ENCODE results near the gene S100PBP.

The S100PBP gene

DNA sequence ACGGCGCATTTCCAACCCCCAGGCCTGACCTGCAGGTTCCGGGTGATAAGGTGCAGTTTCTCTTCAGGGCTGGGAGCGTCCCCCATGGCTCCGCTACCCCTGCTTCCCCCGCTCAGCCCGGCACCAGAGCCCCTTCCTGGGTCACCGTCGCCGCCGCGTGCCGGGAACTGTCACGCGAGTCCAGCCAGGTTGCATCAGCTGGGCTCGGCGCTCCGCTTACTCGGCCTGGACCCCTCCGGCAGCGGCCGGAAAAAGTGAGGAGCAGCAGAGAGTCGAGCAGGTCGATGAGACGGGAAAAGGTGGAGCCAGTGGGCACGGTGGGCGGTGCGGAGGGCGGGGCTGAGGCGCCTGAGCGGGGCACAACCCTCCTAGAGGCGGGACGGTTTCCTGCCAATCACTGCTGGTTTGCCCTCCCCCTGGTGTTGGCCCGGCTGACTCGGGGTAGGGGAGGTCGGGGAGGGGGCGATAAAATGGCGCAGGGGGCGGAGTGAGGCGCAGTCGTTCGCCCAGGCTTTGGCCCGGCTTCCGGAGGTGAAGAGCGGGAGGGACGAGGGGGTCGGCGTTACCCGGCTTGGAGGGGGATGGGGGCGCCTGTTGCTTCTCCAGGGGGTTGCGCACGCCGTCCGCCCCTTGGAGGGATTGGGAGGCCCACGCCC is at the start of gene S100PBP, which contains the start of gene YARS1:
Gene S100PBP (plus strand): TSS at position 495 of the 656 bp plus-strand sequence. CDS start 8,447 bp downstream, outside the sequence.
Gene YARS1 (minus strand): TSS at position 200 of the 656 bp plus-strand sequence. CDS start 114 bp downstream, at position 86.
- in situ Hi-C loops (cut with MboI; ENCODE audit: low sequenced_read_pairs), result no loop called here

DNA sequence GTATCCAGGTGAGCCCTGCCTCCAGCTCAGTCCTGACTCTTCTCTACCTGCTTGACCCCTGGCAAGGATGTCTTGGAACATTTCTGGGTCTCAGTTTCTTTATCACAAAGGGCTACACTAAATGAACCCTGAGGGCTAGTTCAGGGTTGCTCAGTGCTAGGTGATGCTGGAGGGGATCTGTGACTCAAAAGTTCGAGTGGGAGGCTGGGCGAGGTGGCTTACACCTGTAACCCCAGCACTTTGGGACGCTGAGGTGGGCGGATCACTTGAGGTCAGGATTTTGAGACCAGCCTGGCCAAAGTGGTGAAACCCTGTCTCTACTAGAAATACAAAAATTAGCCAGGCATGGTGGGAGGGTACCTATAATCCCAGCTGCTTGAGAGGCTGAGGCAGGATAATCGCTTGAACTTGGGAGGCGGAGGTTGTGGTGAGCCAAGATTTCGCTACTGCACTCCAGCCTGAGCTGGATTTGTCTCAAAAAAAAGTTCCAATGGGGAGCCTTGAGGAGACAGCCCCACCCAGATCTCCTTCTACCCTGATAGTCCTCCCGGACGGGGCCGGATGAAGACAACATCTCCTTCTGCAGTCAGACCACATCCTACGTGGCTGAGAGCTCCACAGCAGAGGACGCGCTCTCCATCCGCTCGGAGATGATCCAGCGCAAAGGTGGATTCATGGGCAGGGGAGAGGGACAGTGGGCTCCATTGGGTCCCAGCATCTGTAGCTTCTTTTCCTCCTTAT is 49.2 kb upstream of the S100PBP start:
- in situ Hi-C loops (cut with MboI; ENCODE audit: low sequenced_read_pairs), result loop anchor here (10.0 kb wide), 1 partner anchor 53 kb away; no protein-coding TSS in a partner anchor

- in situ Hi-C loops (cut with MboI; ENCODE audit: low sequenced_read_pairs), result loop anchor here (10.0 kb wide), 1 partner anchor 55 kb away; no protein-coding TSS in a partner anchor
Measured at GRCh38 chr1:32769524-32770220, 47.8 kb upstream of the S100PBP start.

- in situ Hi-C loops (cut with MboI; ENCODE audit: low sequenced_read_pairs), result no loop called here
Measured at GRCh38 chr1:32770221-32770731, 47.2 kb upstream of the S100PBP start.

- in situ Hi-C loops (cut with MboI; ENCODE audit: low sequenced_read_pairs), result no loop called here
Measured at GRCh38 chr1:32770741-32771548, 46.5 kb upstream of the S100PBP start.

GRCh38 chr1:32771561-32772280 is 45.7 kb upstream of the S100PBP start:
- in situ Hi-C loops (cut with MboI; ENCODE audit: low sequenced_read_pairs), result no loop called here

DNA sequence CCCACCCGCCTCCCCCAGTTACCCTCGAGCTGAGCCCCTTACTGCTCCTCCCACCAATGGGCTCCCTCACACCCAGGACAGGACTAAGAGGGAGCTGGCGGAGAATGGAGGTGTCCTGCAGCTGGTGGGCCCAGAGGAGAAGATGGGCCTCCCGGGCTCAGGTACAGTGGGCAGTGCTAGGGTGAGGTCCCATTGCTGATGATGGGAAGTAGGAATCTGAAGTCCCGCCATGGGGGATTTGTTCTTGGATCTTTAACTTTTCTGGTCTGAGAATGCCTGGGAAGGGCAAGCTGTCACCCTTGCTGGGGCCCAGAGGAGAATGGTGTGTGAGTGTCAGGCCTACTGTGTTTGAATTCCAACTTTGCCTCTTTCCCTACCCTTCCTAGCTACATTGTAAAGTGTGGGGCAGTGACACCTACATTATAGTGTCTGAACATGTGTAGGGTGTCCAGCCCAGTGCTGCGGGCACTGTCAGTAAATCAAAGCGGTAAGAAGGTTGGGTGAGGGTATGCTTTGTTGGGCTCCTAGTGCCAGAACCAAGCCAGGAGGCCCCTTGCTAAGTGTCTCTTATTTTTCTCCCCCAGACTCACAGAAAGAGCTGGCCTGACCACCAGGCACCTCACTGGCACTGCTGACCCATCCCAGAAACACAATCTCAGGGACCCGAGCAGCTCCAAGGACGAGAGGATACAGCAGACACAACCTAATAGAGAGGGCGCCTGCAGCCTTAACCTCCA is 45.0 kb upstream of the S100PBP start:
- in situ Hi-C loops (cut with MboI; ENCODE audit: low sequenced_read_pairs), result no loop called here

- in situ Hi-C loops (cut with MboI; ENCODE audit: low sequenced_read_pairs), result no loop called here
Measured at GRCh38 chr1:32773018-32773763, 44.3 kb upstream of the S100PBP start.

GRCh38 chr1:32773764-32774463 is 43.5 kb upstream of the S100PBP start:
- in situ Hi-C loops (cut with MboI; ENCODE audit: low sequenced_read_pairs), result no loop called here

DNA sequence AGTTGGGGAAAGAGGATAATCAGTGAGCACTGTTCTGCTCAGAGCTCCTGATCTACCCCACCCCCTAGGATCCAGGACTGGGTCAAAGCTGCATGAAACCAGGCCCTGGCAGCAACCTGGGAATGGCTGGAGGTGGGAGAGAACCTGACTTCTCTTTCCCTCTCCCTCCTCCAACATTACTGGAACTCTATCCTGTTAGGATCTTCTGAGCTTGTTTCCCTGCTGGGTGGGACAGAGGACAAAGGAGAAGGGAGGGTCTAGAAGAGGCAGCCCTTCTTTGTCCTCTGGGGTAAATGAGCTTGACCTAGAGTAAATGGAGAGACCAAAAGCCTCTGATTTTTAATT is 43.0 kb upstream of the S100PBP start:
- in situ Hi-C loops (cut with MboI; ENCODE audit: low sequenced_read_pairs), result no loop called here

GRCh38 chr1:32774950-32775634 is 42.4 kb upstream of the S100PBP start:
- in situ Hi-C loops (cut with MboI; ENCODE audit: low sequenced_read_pairs), result no loop called here

DNA sequence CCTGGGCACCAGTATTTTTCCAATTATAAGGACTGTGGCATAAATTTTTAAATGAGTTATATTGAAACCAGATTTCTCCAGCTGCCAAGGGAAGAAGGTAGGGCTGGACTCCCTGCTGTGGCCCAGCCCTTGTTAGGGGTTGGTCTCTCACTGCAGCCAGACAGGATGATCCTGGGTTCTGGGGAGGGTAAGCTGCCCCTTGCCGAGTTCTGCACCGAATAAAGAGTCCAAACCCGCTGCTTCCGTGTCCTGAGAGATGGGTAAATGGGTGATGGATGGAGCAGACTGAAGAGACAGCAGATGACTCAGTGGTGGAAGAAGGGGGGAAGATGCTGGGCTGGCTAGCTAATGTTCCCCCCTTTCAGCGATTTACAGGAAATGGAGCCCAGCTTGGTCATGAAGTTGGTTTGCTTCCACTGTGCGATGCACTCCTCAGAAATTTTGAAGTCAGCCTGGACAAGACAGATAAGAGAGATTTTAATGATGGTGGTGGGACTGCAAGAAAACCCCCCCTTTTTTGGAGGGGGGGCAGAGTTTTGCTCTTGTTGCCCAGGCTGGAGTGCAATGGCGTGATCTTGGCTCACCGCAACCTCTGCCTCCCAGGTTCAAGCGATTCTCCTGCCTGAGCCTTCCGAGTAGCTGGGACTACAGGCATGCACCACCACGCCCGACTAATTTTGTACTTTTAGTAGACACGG is 41.7 kb upstream of the S100PBP start:
- in situ Hi-C loops (cut with MboI; ENCODE audit: low sequenced_read_pairs), result no loop called here

DNA sequence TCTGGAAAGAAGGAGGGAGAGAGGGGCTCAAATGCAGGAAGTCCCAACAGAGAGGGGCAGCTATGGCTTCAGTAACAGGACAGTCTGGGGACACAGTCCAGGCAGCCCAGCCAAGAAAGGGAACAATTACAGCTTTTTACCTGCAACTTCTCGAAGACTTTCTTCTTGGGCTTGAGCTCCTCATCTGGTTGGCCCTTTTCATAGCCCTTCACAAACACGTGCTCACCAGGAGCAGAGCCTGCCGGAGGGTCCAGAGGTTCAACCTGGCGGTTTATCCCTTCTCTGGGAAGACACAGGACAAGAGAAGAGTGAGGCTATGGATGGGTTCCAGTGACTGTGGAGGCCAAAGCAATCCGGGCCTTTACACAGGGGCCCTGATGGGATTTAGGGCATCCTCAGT is 38.2 kb upstream of the S100PBP start:
- in situ Hi-C loops (cut with MboI; ENCODE audit: low sequenced_read_pairs), result no loop called here

DNA sequence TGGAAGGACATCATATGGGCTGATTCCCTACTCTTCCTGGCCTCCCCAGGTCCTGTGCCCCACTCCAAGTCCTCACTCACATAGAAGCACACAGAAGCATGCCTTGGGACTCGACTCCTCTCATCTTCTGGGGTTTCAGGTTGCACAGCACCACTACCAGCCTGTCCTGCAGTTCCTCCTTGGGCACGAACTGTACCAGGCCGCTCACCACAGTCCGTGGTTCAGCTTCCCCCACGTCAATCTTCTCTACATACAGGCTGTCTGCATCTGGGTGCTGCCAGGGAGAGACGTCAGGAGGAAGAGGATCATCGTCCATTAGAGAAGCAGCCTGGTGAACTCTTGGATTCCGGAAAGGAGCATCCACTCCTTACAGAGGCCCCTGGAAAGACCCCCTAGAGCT is 37.4 kb upstream of the S100PBP start:
- in situ Hi-C loops (cut with MboI; ENCODE audit: low sequenced_read_pairs), result no loop called here

DNA sequence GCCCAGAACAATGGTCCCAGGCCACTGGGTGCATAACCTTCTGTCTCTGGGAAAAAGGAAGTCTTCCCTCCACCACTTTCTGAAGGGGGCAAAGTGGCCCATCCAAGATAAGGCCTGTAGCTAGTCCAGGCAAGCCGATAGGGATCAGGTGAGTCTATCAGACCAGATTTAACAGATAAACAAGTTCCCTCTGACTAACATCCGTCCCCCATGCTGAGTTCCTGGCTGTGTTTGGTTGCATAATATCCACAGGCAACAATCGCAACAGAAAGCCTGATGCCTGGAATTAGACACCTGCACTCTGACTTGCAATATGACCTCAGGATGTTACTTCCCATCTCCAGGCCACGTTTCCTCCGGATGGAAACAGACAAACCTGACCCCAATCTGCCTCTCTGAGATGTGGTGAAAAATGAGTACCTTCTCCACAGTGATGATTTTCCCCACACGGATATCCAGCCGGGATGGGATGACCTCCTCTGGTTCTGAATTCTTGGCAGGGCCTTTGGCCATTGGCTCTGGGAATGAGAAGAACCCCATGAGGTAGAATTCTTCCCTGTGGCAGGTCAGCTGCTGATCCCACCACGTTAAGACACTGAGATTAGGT is 36.7 kb upstream of the S100PBP start:
- in situ Hi-C loops (cut with MboI; ENCODE audit: low sequenced_read_pairs), result no loop called here

- in situ Hi-C loops (cut with MboI; ENCODE audit: low sequenced_read_pairs), result no loop called here
Measured at GRCh38 chr1:32782086-32782485, 35.4 kb upstream of the S100PBP start.

Data from HL-60/S4 (cell line).